HG03558 (cell line): ENCODE measurements around the gene FARS2.

Experiments
- ATAC-seq: cut with Tn5 transposase; IDR thresholded peaks from one replicate; pipeline ENCODE4 v1.9.1; 2021; ENCODE audit warnings: moderate number of reproducible peaks; ENCODE audit not compliant: unreplicated experiment; ENCODE audit errors: extremely low read depth

Gene FARS2

DNA sequence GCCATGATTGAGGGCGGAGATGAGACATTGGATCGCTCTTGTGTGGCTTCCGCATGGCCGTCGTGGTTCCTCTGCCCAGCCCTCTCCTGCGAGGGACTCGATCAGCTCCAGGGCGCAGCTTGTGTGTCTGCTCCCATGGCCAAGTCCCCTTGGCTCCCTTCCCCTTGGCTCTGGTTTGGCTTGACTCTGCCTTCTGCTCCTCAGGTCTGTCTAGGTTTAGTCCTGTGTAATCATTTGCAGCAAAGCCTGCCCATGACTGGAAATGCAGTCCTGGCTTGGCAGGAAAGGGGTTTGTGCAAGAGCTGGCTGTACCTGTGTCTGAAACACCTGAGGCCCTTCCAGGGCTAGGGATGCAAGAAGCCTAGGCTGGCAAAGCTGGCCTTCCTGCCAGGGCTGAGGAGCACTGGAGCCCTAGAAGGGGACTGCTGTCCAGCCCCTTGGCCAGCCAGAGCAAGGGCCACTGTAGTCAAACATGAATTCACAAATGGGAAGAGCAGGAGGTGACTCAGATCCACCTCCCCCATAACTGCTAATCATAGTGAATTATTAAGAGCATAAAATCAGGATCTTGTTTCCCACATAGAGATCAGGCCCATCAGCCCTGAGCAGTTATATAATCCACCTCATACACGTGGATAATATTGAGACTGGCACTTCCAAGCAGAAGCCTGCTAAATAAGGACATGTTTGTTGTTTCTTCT is 196.8 kb downstream of the FARS2 start:
- no peak for ATAC-seq

DNA sequence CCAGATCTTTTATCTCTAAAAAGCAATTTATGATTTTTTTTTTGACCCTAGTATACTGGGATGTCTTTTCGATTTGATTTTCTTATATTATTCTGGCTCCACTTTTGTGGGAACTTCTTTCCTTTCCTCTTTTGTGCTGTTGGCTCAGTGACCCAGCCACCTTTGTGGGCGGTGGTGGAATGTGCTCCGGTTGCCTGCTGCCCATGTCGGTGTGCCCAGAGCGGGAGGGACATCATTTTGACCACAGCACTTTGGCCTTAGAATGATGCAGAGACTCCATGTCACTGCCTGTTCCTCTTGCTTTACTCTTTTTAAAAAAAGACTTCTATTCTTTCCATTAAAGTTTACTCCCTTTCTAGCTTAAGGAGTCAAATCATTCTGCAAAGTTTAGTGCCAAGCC is 198.0 kb downstream of the FARS2 start:
- no peak for ATAC-seq

DNA sequence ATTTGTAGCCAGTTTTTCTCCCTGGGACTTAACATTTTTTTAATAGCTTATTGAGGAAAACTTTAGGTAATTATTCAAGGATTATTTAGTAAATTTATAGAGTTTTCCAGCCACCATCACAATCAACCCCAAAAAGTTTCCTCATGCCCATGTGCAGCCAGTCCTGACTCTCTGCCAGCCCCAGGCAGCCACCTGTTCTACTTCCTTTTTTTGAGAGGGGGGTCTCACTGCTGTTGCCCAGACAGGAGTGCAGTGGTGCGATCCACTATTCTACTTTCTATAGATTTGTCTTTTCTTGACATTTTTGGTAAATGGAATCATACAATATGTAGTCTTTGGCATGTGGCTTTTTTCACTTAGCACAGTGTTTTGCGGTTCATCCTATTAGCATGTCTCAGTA is 200.1 kb downstream of the FARS2 start:
- no peak for ATAC-seq

DNA sequence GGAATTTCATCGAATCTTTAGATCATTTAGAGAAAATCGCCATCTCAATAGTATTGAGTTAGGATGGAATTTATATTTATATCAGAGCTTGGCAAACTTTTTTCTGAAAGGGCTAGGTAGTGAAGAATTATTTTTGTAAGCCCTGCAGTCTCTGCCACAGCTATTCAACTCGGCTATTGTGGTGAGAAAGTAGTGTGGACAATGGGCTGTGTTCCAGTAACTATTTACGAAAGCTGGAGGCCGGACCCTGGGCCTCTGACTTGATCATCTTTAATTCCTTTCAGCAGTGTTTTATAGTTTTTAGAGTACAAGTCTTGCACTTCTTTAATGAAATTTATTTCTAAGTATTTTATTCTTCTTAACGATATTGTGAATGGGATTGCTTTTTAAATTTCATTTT is 201.5 kb downstream of the FARS2 start:
- no peak for ATAC-seq

DNA sequence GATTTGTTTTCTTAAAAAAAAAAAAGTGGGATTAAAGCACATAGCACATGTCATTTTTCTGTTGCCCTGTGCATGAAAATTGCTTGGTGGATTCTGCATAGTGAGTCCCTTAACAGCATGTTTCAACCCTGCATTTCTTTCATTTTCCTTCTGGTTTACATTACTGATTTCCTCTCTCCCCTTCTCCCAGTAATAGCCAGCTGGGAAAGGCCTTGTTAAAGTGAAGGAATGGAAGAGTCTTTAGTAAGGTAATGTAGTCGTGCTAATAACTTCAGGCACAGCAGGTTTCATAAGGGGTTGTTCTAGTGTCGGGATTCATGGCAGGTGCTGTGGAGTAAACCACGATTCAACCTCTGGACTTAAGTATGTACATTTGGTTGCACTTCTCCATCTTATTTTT is 202.4 kb downstream of the FARS2 start:
- no peak for ATAC-seq

DNA sequence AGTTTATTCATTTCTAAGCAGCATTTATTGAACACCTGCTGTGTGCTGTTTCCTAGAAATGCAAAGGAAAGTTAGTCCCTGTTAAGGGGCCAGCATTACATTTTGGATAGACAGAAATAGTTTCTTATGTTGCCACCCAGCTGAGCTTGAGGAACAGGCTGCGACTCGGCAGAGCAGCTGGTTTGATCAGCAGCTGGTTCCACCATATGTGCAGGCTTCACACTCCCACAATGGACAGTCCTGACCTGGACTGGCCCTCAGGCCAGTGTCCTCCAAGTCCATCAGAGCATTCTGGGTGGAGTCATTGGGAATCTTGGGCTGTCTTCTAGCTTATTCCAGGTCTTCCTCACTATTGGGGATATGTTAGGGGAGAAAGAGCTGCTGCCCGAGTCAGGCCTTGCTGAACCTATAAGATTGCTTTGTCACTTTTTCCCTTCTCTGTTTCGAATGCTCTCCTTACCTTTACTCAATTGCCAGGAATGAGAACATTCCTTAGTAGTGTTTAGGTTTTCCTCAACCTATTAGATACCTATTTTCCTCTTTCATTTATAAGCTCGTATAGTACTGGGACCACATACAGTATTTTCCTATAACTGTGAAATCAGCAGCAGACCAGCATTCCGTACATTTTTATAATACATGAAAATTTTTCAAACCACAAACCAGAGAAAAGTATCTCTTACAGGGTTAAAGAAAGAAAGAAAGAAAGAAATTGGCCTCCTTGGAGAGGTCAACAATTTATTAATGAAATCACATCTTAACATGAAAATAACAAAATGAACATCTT is 203.0 kb downstream of the FARS2 start:
- ATAC-seq: no peak

DNA sequence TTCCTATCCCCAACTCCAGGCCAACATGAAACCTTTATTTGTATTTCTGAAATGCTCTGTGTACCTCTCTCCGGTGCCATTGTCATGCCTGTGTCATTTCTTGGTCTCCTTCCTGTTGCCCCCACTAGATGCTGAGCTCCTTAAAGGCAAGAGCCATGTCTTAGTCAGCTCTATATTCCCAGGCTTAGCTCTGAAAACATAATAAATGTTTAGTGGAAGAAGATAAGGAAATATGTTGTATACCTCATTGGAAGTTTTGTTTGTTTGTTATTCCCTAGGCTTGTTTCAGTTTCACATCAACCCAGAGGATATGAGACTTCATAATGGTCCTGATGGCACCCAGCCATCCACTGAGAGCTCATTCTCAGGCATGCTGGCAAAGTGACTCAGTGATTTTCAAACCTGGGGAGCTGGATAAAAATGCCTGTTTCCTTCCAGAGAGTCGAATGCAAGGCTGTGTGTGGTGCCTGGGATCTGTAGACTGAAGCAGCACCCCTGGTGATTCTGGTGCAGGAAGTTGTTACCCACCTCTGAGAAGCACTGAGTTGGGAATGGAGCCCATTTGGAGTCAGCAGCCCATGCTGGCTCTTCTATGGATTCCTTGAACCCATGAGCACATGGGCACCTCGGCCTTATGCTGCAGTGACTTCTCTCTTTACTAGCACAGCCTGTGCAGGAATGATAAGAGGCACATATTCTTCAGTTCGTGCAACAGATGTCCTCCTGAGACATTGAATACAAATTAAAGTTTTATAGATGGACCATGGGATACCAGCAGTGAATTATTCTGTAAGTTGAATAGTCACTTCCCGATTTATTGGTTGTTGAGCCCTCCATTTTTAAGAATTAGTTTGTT is 205.2 kb downstream of the FARS2 start:
- ATAC-seq: no peak

DNA sequence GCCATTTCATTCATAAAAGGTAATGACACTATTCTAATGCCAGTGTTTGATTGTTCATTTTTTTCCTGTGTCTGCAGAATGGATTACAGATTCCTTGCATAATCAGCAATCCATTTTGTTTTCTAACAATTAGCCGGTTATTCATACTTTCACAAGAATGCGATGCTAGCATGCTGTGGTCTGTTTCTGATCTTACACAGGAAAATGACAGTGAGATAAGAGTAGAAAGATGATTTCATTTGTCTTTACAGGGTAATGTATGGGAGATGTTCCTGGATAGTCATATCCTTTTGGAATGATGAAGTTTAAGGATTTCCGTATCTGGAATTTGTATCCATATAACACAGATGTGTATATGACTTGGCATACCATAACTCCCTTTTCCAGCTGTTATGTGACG is 207.3 kb downstream of the FARS2 start:
- no peak for ATAC-seq

DNA sequence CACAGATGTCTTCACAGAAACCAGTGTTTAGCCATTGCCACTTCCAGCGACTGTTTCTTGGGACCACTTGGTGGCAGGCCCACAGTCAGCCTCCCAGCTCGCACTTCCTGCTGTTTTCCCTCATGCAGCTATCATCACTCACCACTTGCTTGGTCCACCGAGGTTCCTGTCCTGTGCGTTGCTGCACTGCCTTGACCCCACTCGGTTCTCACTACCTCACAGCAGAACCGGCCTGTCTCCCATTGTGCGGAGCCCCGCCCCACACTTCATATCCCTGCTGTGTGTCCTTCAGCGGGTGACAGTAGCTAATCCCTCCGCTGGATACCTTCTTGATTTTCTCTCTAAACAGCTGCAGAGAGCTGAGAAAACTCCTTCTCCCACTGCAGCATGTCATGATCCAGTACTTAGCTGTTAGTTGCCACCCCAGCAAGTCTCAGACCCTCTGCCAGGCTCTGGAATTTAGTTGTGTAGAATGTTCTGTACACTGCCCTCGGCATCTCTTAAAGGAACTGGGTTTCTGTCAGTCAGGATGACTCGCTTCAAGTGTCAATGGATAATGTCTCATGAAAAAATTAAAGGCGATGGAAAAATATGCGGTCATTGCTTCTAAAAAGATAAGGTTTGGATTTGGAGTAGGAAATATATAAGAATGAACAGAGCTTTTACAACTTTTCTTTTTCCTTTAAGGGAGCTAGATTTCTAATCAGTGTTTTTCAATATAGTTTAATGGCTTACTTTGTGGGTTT is 208.0 kb downstream of the FARS2 start:
- ATAC-seq: no peak

DNA sequence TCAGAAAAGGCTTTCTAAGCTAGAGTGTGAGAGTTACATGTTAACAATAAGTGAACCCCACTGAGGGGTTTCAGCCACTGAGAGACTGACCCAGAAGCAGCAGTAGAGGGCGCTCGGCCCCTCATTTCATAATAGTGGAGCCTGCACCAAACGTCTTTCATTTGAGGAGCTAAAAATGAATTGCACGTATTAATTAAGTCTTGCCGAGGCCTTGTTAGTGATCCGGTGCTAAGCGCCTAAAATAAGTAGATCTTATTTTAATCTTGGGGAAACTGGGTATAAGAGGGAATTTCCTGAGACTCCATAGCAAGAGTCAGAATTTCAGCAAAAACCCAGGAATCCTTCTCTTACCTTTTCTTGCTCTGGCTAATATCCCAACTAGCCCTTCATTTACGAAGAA is 209.7 kb downstream of the FARS2 start:
- ATAC-seq: no peak

DNA sequence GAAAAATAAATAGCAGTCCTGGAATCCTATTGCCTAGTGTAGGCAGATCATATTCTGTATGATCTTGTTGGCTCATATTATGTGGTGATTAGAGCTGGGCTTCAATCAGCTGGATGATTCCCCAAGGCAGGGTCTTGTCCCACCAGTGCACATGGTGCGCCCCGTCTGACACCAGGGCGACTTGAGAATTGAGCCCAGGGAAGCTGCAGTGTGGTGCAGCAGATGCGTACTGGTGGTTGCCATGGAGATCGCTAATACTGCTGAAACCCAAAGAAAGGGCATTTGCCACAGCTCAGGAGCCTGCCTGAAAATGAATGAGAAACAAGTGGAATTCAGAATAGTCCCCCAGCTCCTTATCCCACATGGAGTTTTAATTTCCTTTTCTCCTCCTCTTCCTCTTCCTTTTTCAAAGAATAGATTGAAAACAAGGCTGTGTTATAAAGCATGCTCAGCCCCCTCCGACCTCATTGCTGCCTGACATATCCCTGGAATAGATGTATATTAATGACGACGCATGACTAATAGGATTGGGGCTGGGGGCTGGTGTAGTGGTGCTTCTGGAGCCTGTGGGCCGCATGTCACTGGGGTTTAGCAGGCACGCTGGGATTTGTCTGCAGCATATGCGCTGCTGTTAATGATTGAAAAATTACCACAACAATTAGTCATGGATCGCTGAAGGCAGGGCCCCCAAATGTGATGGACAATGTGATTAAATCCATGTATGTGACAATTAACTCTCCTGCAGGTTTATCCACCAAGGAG is 210.5 kb downstream of the FARS2 start:
- no peak for ATAC-seq

DNA sequence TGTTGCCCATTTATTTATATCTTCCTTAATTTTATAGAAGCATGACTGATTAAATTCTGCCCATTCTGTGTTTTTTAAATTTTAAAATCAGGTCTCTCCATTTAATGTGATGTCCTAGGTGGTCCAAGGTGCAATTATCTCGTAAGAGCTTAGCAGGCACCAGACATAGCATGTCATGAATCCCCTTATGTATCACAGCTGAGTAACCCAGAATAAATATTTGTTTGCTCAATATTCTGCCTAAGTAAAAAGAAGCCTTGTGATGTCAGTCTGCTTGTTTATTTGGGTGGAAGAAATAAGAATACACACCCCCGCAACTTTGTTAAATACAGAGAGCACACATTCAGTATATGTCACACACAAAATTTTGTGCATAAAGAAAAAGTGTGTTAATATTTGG is 211.3 kb downstream of the FARS2 start:
- no peak for ATAC-seq

DNA sequence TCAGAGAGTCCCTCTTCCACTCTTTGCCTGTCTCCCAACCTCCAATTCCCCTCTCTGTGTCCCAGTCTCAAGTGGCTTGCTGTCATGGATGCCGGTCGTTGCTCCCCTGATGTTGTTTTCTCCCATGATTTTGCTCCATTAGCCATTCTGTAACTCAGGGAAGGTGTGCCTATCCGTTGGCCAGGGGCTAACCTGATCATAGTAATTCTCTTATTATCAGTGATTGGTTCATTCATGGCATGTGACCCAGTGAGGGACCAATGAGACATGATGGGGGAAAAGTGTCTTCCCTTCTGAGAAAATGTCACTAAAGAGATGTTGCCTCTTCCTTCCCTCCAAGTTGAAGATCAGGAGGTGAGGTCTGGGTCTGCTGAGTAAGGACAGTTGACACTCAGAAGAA is 214.5 kb downstream of the FARS2 start:
- no peak for ATAC-seq

DNA sequence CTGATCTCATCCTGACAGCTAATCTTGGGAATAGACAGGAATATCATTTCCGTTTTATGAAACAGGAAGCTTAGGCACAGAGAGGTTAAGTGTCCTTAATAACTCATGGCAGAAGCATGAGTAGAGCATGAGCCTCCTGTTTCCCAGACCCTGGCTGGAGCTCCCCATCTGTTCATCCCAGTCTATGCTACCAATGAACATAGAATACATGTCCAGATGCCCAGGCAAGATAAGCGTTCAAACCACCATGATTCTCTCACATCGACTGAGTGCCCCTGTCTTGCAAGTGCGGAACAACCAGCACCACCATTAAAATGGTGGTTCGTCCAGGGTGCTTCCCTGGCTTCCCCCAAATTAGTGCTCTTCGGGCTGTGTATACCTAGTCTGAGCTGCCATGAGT is 217.1 kb downstream of the FARS2 start:
- ATAC-seq: no peak

DNA sequence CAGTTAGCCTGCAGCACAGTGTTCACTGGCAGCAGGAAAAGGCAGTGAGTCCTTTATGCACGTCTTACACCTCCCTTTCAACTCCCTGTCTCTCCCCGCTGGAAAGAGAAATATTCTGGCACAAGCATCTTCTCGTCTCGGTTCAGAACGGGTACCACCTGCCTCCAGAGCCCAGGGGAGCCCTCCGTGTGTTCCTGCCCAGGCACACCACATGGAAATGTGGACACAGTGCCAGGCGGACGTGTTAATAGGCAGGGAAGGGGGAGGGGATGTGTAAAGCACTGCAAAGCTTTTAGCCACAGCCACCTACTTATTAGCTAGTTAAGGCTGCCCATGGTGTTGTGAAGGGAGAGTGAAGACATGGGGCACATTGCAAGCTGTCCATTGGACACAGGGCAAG is 219.7 kb downstream of the FARS2 start:
- no peak for ATAC-seq

DNA sequence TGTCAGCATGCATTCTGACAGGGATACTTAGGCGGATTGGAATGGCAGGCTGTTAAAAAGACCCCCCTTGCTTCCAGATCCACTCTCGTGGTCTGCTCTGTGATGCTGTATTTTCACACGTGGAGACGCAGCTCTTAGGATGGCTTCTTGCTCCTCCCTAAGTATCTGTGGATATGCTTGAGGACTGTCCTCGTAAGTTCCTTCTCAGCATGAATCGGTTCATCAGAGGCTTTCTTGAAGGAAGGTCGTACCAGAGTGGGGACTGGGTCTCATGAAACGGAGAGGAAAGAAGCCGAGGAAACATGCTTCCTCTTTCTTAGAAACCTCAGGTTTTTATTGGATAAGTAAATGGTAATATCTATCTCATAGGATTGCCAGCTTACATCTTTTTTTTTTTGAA is 220.4 kb downstream of the FARS2 start:
- ATAC-seq: no peak

DNA sequence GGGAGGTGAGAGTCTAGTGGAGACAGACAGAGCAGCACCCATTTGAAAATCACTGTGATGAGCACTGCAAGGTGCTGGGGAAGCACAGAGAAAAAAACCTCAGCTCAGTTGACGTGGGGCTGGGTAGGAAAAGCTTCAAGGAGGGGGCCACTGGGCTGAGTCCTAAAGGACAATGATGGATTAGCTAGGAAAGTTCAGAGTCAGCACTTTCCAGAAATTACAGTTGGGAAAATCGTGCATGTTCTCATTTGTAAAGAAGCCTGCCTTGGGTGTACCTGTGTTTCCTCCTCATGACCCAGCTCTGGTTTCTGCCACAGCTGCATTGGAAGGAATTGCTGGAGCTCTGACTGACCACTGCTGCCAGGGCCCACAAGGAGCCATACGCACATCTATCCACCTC is 221.3 kb downstream of the FARS2 start:
- no peak for ATAC-seq

DNA sequence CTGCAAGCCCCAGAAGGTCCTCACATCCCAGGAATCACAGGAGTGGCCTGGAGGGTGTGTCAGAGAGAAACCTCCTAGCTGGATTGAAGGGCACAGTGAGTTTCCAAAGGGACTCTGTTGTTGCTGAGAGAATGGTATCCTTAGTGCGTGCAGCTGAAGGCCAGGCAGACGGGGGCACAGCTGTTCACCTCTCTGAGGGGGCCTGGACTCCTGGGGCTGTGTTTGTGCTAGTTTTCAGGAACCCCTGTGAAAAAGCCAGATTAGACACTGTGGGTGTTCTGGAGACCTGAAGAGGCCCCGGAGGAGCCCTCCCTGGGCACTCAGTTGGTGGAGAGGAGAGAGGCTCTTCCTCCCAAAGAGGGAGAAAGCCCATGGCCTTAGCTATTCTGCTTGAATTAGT is 223.4 kb downstream of the FARS2 start:
- no peak for ATAC-seq

DNA sequence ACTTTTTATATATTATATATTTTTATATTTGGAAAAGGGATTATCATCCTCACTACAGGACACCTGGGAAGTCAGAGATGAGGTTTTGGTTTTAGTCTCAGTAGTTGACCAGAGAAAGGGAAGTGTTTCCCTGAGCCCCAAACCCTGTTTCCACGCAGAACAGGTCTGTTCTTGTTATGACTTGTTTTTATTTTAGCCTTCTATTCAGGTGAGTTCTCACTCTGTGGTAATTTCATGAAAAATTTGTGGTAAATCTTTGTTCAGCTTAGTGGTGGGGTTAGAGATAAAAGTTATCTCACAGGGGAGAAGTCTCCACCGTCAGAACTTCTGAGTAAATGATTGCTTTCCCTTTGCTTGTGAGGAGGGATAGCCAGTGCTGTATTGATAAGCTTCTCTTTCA is 224.9 kb downstream of the FARS2 start:
- ATAC-seq: peak; percentile 89
